ENCODE measurements around the gene TBC1D2B.
"Not testable (repeated sequence)": the region's sequence is repeated elsewhere in the genome, so short reads cannot be mapped to it uniquely, and the experiment has no call there.

Gene TBC1D2B

GRCh38 chr15:77985031-77985930 is 92.2 kb downstream of the TBC1D2B start:
- Histone ChIP-seq H3K9ac (ENCODE audit: low read depth, low read length) (no peak overlapping the region), H3K36me3 (ENCODE audit: insufficient read depth, low read length) (no peaks in the 10 kb centered on the region), H3K9me3 (ENCODE audit: control insufficient read depth, insufficient read depth, low read length) (no peaks in the 10 kb centered on the region), H3K4me1 (ENCODE audit: insufficient read depth, low read length) (peaks cover 9% of the 10 kb centered on the region)

GRCh38 chr15:77984446-77984861 is 93.1 kb downstream of the TBC1D2B start:
- Histone ChIP-seq H3K4me1 (ENCODE audit: insufficient read depth, low read length) (peaks cover 6% of the 10 kb centered on the region; the same call in 1 of the 2 replicates), H3K36me3 (ENCODE audit: insufficient read depth, low read length) (no peaks in the 10 kb centered on the region), H3K9me3 (ENCODE audit: control insufficient read depth, insufficient read depth, low read length) (no peaks in the 10 kb centered on the region), H3K9ac (ENCODE audit: low read depth, low read length) (no peak overlapping the region)

GRCh38 chr15:77983708-77984445 is 93.6 kb downstream of the TBC1D2B start:
- no peak overlapping the region for H3K9ac ChIP-seq (ENCODE audit: low read depth, low read length)
- H3K4me1 ChIP-seq (ENCODE audit: insufficient read depth, low read length) = peaks cover 6% of the 10 kb centered on the region; the same call in 1 of the 2 replicates

GRCh38 chr15:77983091-77983707 is 94.3 kb downstream of the TBC1D2B start:
- Histone ChIP-seq H3K36me3 (ENCODE audit: insufficient read depth, low read length) (no peaks in the 10 kb centered on the region), H3K4me1 (ENCODE audit: insufficient read depth, low read length) (peaks cover 6% of the 10 kb centered on the region; the same call in 1 of the 2 replicates), H3K9ac (ENCODE audit: low read depth, low read length) (no peak overlapping the region)

More at GRCh38 chr15:77983708-77984445, 93.6 kb downstream of the TBC1D2B start:
- no peaks in the 10 kb centered on the region for H3K9me3 ChIP-seq (ENCODE audit: control insufficient read depth, insufficient read depth, low read length)
- H3K36me3 ChIP-seq (ENCODE audit: insufficient read depth, low read length) = no peaks in the 10 kb centered on the region

GRCh38 chr15:77982127-77982490 is 95.4 kb downstream of the TBC1D2B start:
- H3K36me3 ChIP-seq (ENCODE audit: insufficient read depth, low read length) = no peaks in the 10 kb centered on the region
- no peaks in the 10 kb centered on the region for H3K9me3 ChIP-seq (ENCODE audit: control insufficient read depth, insufficient read depth, low read length)
- H3K9ac ChIP-seq (ENCODE audit: low read depth, low read length) = no peak overlapping the region
- H3K4me1 ChIP-seq (ENCODE audit: insufficient read depth, low read length) = peaks cover 6% of the 10 kb centered on the region; the same call in 1 of the 2 replicates

More at GRCh38 chr15:77983091-77983707, 94.3 kb downstream of the TBC1D2B start:
- H3K9me3 ChIP-seq (ENCODE audit: control insufficient read depth, insufficient read depth, low read length) = no peaks in the 10 kb centered on the region

GRCh38 chr15:77981281-77982126 is 96.0 kb downstream of the TBC1D2B start:
- H3K9ac ChIP-seq (ENCODE audit: low read depth, low read length) = no peak overlapping the region
- H3K36me3 ChIP-seq (ENCODE audit: insufficient read depth, low read length) = no peaks in the 10 kb centered on the region
- H3K4me1 ChIP-seq (ENCODE audit: insufficient read depth, low read length) = peaks cover 6% of the 10 kb centered on the region; the same call in 1 of the 2 replicates
- H3K9me3 ChIP-seq (ENCODE audit: control insufficient read depth, insufficient read depth, low read length) = no peaks in the 10 kb centered on the region

GRCh38 chr15:77980674-77981073 is 96.8 kb downstream of the TBC1D2B start:
- not testable (repeated sequence) for H3K4me1 ChIP-seq (ENCODE audit: insufficient read depth, low read length); H3K9me3 ChIP-seq (ENCODE audit: control insufficient read depth, insufficient read depth, low read length); H3K9ac ChIP-seq (ENCODE audit: low read depth, low read length); H3K36me3 ChIP-seq (ENCODE audit: insufficient read depth, low read length)

GRCh38 chr15:77980098-77980497 is 97.4 kb downstream of the TBC1D2B start:
- Histone ChIP-seq H3K9me3 (ENCODE audit: control insufficient read depth, insufficient read depth, low read length) (no peaks in the 10 kb centered on the region), H3K4me1 (ENCODE audit: insufficient read depth, low read length) (peaks cover 6% of the 10 kb centered on the region; the same call in 1 of the 2 replicates), H3K9ac (ENCODE audit: low read depth, low read length) (no peak overlapping the region), H3K36me3 (ENCODE audit: insufficient read depth, low read length) (no peaks in the 10 kb centered on the region)

GRCh38 chr15:77979157-77979556 is 98.4 kb downstream of the TBC1D2B start:
- H3K9me3 ChIP-seq (ENCODE audit: control insufficient read depth, insufficient read depth, low read length); H3K36me3 ChIP-seq (ENCODE audit: insufficient read depth, low read length); H3K4me1 ChIP-seq (ENCODE audit: insufficient read depth, low read length); H3K9ac ChIP-seq (ENCODE audit: low read depth, low read length): not testable (repeated sequence)

GRCh38 chr15:77978759-77979145 is 98.8 kb downstream of the TBC1D2B start:
- not testable (repeated sequence) for H3K9me3 ChIP-seq (ENCODE audit: control insufficient read depth, insufficient read depth, low read length); H3K9ac ChIP-seq (ENCODE audit: low read depth, low read length); H3K36me3 ChIP-seq (ENCODE audit: insufficient read depth, low read length); H3K4me1 ChIP-seq (ENCODE audit: insufficient read depth, low read length)

GRCh38 chr15:77977903-77978758 is 99.4 kb downstream of the TBC1D2B start:
- not testable (repeated sequence) for H3K9ac ChIP-seq (ENCODE audit: low read depth, low read length); H3K36me3 ChIP-seq (ENCODE audit: insufficient read depth, low read length); H3K9me3 ChIP-seq (ENCODE audit: control insufficient read depth, insufficient read depth, low read length); H3K4me1 ChIP-seq (ENCODE audit: insufficient read depth, low read length)

GRCh38 chr15:77976760-77977525 is 100.6 kb downstream of the TBC1D2B start:
- not testable (repeated sequence) for H3K36me3 ChIP-seq (ENCODE audit: insufficient read depth, low read length); H3K9ac ChIP-seq (ENCODE audit: low read depth, low read length); H3K4me1 ChIP-seq (ENCODE audit: insufficient read depth, low read length); H3K9me3 ChIP-seq (ENCODE audit: control insufficient read depth, insufficient read depth, low read length)

GRCh38 chr15:77976095-77976450 is 101.4 kb downstream of the TBC1D2B start:
- not testable (repeated sequence) for H3K4me1 ChIP-seq (ENCODE audit: insufficient read depth, low read length); H3K36me3 ChIP-seq (ENCODE audit: insufficient read depth, low read length); H3K9ac ChIP-seq (ENCODE audit: low read depth, low read length); H3K9me3 ChIP-seq (ENCODE audit: control insufficient read depth, insufficient read depth, low read length)

Measured in ES-I3 (cell line).